HG02970 (cell line): ENCODE results near the gene CNOT3.
A peak's percentile ranks its signal among the peaks of the same experiment; 100 is the strongest.
"Not testable (repeated sequence)": the region's sequence is repeated elsewhere in the genome, so short reads cannot be mapped to it uniquely, and the experiment has no call there.

Source experiments
- ATAC-seq: cut with Tn5 transposase; IDR thresholded peaks from one replicate; pipeline ENCODE4 v1.9.1; 2021; ENCODE audit warnings: mild to moderate bottlenecking, moderate library complexity, moderate number of reproducible peaks; ENCODE audit not compliant: unreplicated experiment, low FRiP score

Gene CNOT3

GRCh38 chr19:54137699-54138488 is at the start of gene CNOT3:
Gene CNOT3, plus strand, starts transcription at chr19:54137762. Its CDS starts 5,217 bp downstream, at chr19:54142979.
- no peak for ATAC-seq

- ATAC-seq = no peak
Observed at GRCh38 chr19:54094426-54095000, 43.0 kb upstream of the CNOT3 start.

GRCh38 chr19:54095136-54095858 is 42.3 kb upstream of the CNOT3 start:
- no peak for ATAC-seq

- ATAC-seq = not testable (repeated sequence)
Observed at GRCh38 chr19:54095859-54096616, 41.5 kb upstream of the CNOT3 start.

GRCh38 chr19:54096617-54097106 is 40.9 kb upstream of the CNOT3 start:
- ATAC-seq = no peak

GRCh38 chr19:54099190-54099902 is 38.2 kb upstream of the CNOT3 start:
- no peak for ATAC-seq

GRCh38 chr19:54099903-54100255 is 37.7 kb upstream of the CNOT3 start:
- ATAC-seq = not testable (repeated sequence)

- no peak for ATAC-seq
Observed at GRCh38 chr19:54100561-54100960, 37.0 kb upstream of the CNOT3 start, which contains the start of gene OSCAR. Gene OSCAR, minus strand, starts transcription at chr19:54100803. Its CDS starts 11 bp downstream, at chr19:54100792.

GRCh38 chr19:54102421-54103169 is 35.0 kb upstream of the CNOT3 start, which contains the start of gene NDUFA3:
Gene NDUFA3, plus strand, starts transcription at chr19:54102855. Its CDS starts 24 bp downstream, at chr19:54102879.
- ATAC-seq = peak; percentile 96

- no peak for ATAC-seq
Observed at GRCh38 chr19:54104998-54105715, 32.4 kb upstream of the CNOT3 start.

- ATAC-seq = no peak
Observed at GRCh38 chr19:54105796-54106195, 31.8 kb upstream of the CNOT3 start.

GRCh38 chr19:54106716-54107115 is 30.8 kb upstream of the CNOT3 start:
- no peak for ATAC-seq

- ATAC-seq = no peak
Observed at GRCh38 chr19:54107876-54108490, 29.6 kb upstream of the CNOT3 start.

- ATAC-seq = no peak
Observed at GRCh38 chr19:54108496-54108895, 29.1 kb upstream of the CNOT3 start.

- ATAC-seq = no peak
Observed at GRCh38 chr19:54109651-54110050, 27.9 kb upstream of the CNOT3 start.

GRCh38 chr19:54114340-54115108 is 23.0 kb upstream of the CNOT3 start:
- no peak for ATAC-seq
